ENCODE results near the gene RPS13.
A peak's percentile ranks its signal among the peaks of the same experiment; 100 is the strongest.
"Not testable (repeated sequence)": the region's sequence is repeated elsewhere in the genome, so short reads cannot be mapped to it uniquely, and the experiment has no call there.

Gene RPS13

GRCh38 chr11:17077520-17078401, at the start of gene RPS13:
Gene RPS13, minus strand, starts transcription at chr11:17077667. Its CDS starts 26 bp downstream, at chr11:17077641.
- H3K4me3 ChIP-seq (ENCODE audit: low read length), result peak within 1 kb of the TSS; percentile 98
- peak; percentile 98 for DNase-seq (ENCODE audit: low read depth)
- no peak for TF ChIP-seq CTCF (conservative IDR thresholded peaks at IDR 0.05; ENCODE audit: low read length)

GRCh38 chr11:17121981-17122380, 44.5 kb upstream of the RPS13 start:
- TF ChIP-seq CTCF (conservative IDR thresholded peaks at IDR 0.05; ENCODE audit: low read length), result no peak
- no peak for DNase-seq (ENCODE audit: low read depth)
- H3K4me3 ChIP-seq (ENCODE audit: low read length), result no peak overlapping the region

GRCh38 chr11:17117262-17117661, 39.8 kb upstream of the RPS13 start:
- no peak for TF ChIP-seq CTCF (conservative IDR thresholded peaks at IDR 0.05; ENCODE audit: low read length)
- H3K4me3 ChIP-seq (ENCODE audit: low read length), result no peak overlapping the region
- no peak for DNase-seq (ENCODE audit: low read depth)

- DNase-seq (ENCODE audit: low read depth), result no peak
- no peak overlapping the region for H3K4me3 ChIP-seq (ENCODE audit: low read length)
- no peak for TF ChIP-seq CTCF (conservative IDR thresholded peaks at IDR 0.05; ENCODE audit: low read length)
Measured at GRCh38 chr11:17116117-17116516, 38.6 kb upstream of the RPS13 start.

- not testable (repeated sequence) for H3K4me3 ChIP-seq (ENCODE audit: low read length); DNase-seq (ENCODE audit: low read depth)
- peak; percentile 23 for TF ChIP-seq CTCF (conservative IDR thresholded peaks at IDR 0.05; ENCODE audit: low read length)
Measured at GRCh38 chr11:17107745-17108144, 30.3 kb upstream of the RPS13 start.

GRCh38 chr11:17105404-17106040, 28.1 kb upstream of the RPS13 start:
- not testable (repeated sequence) for DNase-seq (ENCODE audit: low read depth); H3K4me3 ChIP-seq (ENCODE audit: low read length)

GRCh38 chr11:17102462-17102861, 25.0 kb upstream of the RPS13 start:
- TF ChIP-seq CTCF (conservative IDR thresholded peaks at IDR 0.05; ENCODE audit: low read length), result no peak
- H3K4me3 ChIP-seq (ENCODE audit: low read length), result no peak overlapping the region

More at GRCh38 chr11:17102462-17102861, 25.0 kb upstream of the RPS13 start:
- DNase-seq (ENCODE audit: low read depth), result peak; percentile 62
